Ovary (tissue), 3 donors: ENCODE results near the gene THPO.

ENCODE experiments used
- CTCF ChIP-seq, 3 donors: fragments of 450-650 bp in 2 of 3; fragments of 200-600 bp in 1 of 3; IDR thresholded peaks; one replicate each; pipeline versions ENCODE4 v1.5.1 to v1.8.0; 2016 to 2022; ENCODE audit warnings: antibody characterized with exemption in 3 of 3, mild to moderate bottlenecking in 1 of 3
- EP300 ChIP-seq: sonication (generic); formaldehyde crosslinking; IDR thresholded peaks from one replicate; pipeline ENCODE4 v1.6.1; 2017; ENCODE audit warnings: antibody characterized with exemption
- POLR2A ChIP-seq: fragments of 450-650 bp; IDR thresholded peaks from one replicate; pipeline ENCODE4 v1.6.1; 2017; ENCODE audit warnings: antibody characterized with exemption, mild to moderate bottlenecking, moderate library complexity
- donor health status: DM: no; HTN: no; CAD: no.

GRCh38 chr3:184368586-184369183 is 9.3 kb downstream of the THPO start:
- TF ChIP-seq CTCF (IDR thresholded peaks at IDR 0.05) (no peak), EP300 (no peak), POLR2A (no peak)
